NCI-H2227 (cell line): Measurements from ENCODE around the gene PLA2R1.

ENCODE experiments used
- DNase-seq: peaks from one replicate; lab custom pipeline; 2025; ENCODE audit not compliant: unreplicated experiment; lab: John Stamatoyannopoulos, UW

Gene PLA2R1

GRCh38 chr2:159938395-159938794 lies 124.0 kb downstream of the PLA2R1 start:
- no peak for DNase-seq

- DNase-seq = no peak
Observed at GRCh38 chr2:159936471-159936870, 125.9 kb downstream of the PLA2R1 start.

- no peak for DNase-seq
Observed at GRCh38 chr2:159933727-159934049, 128.7 kb downstream of the PLA2R1 start.

GRCh38 chr2:159933040-159933726 lies 129.2 kb downstream of the PLA2R1 start:
- no peak for DNase-seq

GRCh38 chr2:159926695-159927094 lies 135.7 kb downstream of the PLA2R1 start:
- DNase-seq = peak; percentile 57

GRCh38 chr2:159925975-159926374 lies 136.4 kb downstream of the PLA2R1 start:
- DNase-seq = peak; percentile 83

- no peak for DNase-seq
Observed at GRCh38 chr2:159922563-159922962, 139.9 kb downstream of the PLA2R1 start.

- no peak for DNase-seq
Observed at GRCh38 chr2:159921752-159922404, 140.5 kb downstream of the PLA2R1 start.

- DNase-seq = no peak
Observed at GRCh38 chr2:159916511-159916910, 145.9 kb downstream of the PLA2R1 start.

GRCh38 chr2:159913900-159914299 lies 148.5 kb downstream of the PLA2R1 start:
- DNase-seq = no peak

GRCh38 chr2:159912580-159912979 lies 149.8 kb downstream of the PLA2R1 start:
- no peak for DNase-seq

GRCh38 chr2:159910951-159911350 lies 151.5 kb downstream of the PLA2R1 start:
- DNase-seq = no peak

- DNase-seq = no peak
Observed at GRCh38 chr2:159908623-159909022, 153.8 kb downstream of the PLA2R1 start.

- no peak for DNase-seq
Observed at GRCh38 chr2:159907909-159908308, 154.5 kb downstream of the PLA2R1 start.

- no peak for DNase-seq
Observed at GRCh38 chr2:159905926-159906714, 156.3 kb downstream of the PLA2R1 start.

GRCh38 chr2:159904959-159905305 lies 157.5 kb downstream of the PLA2R1 start:
- no peak for DNase-seq

- DNase-seq = peak; percentile 70
Observed at GRCh38 chr2:159904127-159904958, 158.1 kb downstream of the PLA2R1 start, which contains the start of gene LY75. LY75 (minus strand) TSS chr2:159904756.

GRCh38 chr2:159903443-159904126 lies 158.8 kb downstream of the PLA2R1 start:
- DNase-seq = no peak

GRCh38 chr2:159902722-159903121 lies 159.7 kb downstream of the PLA2R1 start:
- DNase-seq = no peak

GRCh38 chr2:159900343-159900742 lies 162.1 kb downstream of the PLA2R1 start:
- DNase-seq = no peak

- no peak for DNase-seq
Observed at GRCh38 chr2:159898441-159898840, 164.0 kb downstream of the PLA2R1 start.
